GM13977 (cell line): ENCODE measurements around the gene COL4A2.

Experiments
- DNase-seq: peaks from one replicate; pipeline ENCODE4 v3.0.0; 2012; ENCODE audit warnings: low spot score
- CTCF ChIP-seq: IDR thresholded peaks from 2 replicates; pipeline ENCODE4 v1.5.1; 2012; ENCODE audit warnings: mild to moderate bottlenecking, control low read depth; ENCODE audit not compliant: insufficient read depth; ENCODE audit errors: extremely low read depth, missing control alignments
- in situ Hi-C: fragments of 300-500 bp; cut with MboI; formaldehyde crosslinking; loops from one replicate; pipeline ENCODE4 v1.12.0; 2022; ENCODE audit warnings: low sequenced_read_pairs, low pct_unique_long_range_greater_than_20kb, mixed read lengths, inconsistent platforms; ENCODE audit not compliant: unreplicated experiment

Gene COL4A2

GRCh38 chr13:110549795-110550160 is 242.7 kb downstream of the COL4A2 start:
- no peak for DNase-seq
- in situ Hi-C loops = loop anchor here (25.0 kb wide), 1 partner anchor 87 kb away; no protein-coding TSS in a partner anchor
- TF ChIP-seq CTCF = no peak

GRCh38 chr13:110551284-110551683 is 244.2 kb downstream of the COL4A2 start:
- in situ Hi-C loops = loop anchor here (25.0 kb wide), 1 partner anchor 89 kb away; no protein-coding TSS in a partner anchor
- TF ChIP-seq CTCF = no peak
- no peak for DNase-seq

GRCh38 chr13:110552767-110553166 is 245.7 kb downstream of the COL4A2 start:
- DNase-seq = no peak
- in situ Hi-C loops = loop anchor here (25.0 kb wide), 1 partner anchor 90 kb away; no protein-coding TSS in a partner anchor
- no peak for TF ChIP-seq CTCF

DNA sequence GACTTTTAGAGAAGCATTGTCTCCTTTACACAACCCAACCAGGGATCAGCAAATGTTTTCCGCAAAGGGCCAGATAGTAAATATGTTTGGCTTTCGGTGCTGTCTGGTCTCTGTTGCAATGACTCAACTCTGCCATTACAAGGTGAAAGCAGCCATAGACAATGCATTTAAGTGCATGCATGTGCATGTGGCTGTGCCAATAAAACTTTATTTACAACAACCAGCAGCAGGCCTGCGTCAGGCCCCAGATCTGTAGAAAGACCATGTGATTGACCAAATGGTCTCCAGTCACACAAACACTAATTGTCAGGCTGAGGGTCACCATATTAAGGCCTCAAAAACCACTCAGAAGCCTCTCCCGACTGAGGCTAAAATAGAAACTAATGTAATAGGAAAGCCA is 246.3 kb downstream of the COL4A2 start:
- DNase-seq = no peak
- in situ Hi-C loops = loop anchor here (25.0 kb wide), 1 partner anchor 91 kb away; no protein-coding TSS in a partner anchor
- no peak for TF ChIP-seq CTCF

- DNase-seq = no peak
- no peak for TF ChIP-seq CTCF
- in situ Hi-C loops = loop anchor here (25.0 kb wide), 1 partner anchor 92 kb away; no protein-coding TSS in a partner anchor
These were observed 247.2 kb downstream of the COL4A2 start for GRCh38 chr13:110554227-110554836.

GRCh38 chr13:110554946-110555345 is 247.9 kb downstream of the COL4A2 start:
- DNase-seq = no peak
- no peak for TF ChIP-seq CTCF
- in situ Hi-C loops = loop anchor here (25.0 kb wide), 1 partner anchor 93 kb away; no protein-coding TSS in a partner anchor
